Activated T-cell treated with anti-CD3 and anti-CD28 coated beads, Interleukin-2, amount 50 U/mL, for 4 hours (primary cell): ENCODE measurements around the gene PCCA. TPM values are rescaled to one million over a fixed set of nuclear protein-coding genes. Genes with fewer than 3 reads are reported as not detected.

Experiments used
- ATAC-seq, 2 donors: fragments of 200-7000 bp; cut with Tn5 transposase; one replicate each; pipeline ENCODE4 v1.10.0; 2021
- DNase-seq: peaks from one replicate; pipeline ENCODE4 v3.0.0-alpha.2; 2020
- H3K27me3 Mint-ChIP-seq: one replicate; pipeline ENCODE4 v1.8.0; 2021; ENCODE audit warnings: low read depth, mixed read lengths
- H3K36me3 Mint-ChIP-seq: one replicate; pipeline ENCODE4 v1.8.0; 2022; ENCODE audit warnings: mixed read lengths; ENCODE audit not compliant: insufficient read depth
- H3K4me1 Mint-ChIP-seq: one replicate; pipeline ENCODE4 v1.8.0; 2021; ENCODE audit warnings: low read depth, mixed read lengths
- H3K4me3 Mint-ChIP-seq: one replicate; pipeline ENCODE4 v1.8.0; 2021; ENCODE audit warnings: mild to moderate bottlenecking, moderate library complexity, mixed read lengths
- H3K9me3 Mint-ChIP-seq: one replicate; pipeline ENCODE4 v1.8.0; 2021; ENCODE audit warnings: mixed read lengths
- total RNA-seq, 3 donors: library from RNA; stranded (reverse); gene quantifications; one replicate each; pipeline ENCODE4 v1.2.1, GENCODE V29; 2021

The PCCA gene
- total RNA-seq, 3 donors from 2014 or later: 2.7 to 4.8 (median 2.9) TPM

DNA sequence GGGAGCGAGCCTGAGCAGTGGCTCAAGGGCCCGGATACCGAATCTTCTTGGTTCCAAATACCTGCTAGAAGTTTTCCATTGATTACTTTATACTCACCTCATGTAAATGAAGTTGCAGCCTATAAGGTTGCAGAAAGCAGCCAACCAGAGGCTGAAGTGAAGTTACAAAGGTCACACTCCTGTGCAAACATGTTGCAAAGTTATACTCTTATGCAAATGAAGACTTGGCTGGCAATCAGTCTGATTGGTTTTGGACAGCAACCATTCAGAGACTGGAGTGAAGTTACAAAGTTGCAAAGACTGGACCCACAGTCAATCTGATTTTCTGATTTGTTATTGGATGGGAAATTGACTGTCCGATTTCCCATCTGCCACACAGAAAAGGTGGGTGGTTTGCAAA is 347.2 kb downstream of the PCCA start:
- no peak for DNase-seq
- Mint-ChIP-seq H3K36me3 (peaks cover 19% of the 10 kb centered on the region), H3K4me1 (peaks cover 4% of the 10 kb centered on the region), H3K9me3 (peaks cover 5% of the 10 kb centered on the region), H3K27me3 (no peaks in the 10 kb centered on the region), H3K4me3 (no peak overlapping the region)
- ATAC-seq: no peak

DNA sequence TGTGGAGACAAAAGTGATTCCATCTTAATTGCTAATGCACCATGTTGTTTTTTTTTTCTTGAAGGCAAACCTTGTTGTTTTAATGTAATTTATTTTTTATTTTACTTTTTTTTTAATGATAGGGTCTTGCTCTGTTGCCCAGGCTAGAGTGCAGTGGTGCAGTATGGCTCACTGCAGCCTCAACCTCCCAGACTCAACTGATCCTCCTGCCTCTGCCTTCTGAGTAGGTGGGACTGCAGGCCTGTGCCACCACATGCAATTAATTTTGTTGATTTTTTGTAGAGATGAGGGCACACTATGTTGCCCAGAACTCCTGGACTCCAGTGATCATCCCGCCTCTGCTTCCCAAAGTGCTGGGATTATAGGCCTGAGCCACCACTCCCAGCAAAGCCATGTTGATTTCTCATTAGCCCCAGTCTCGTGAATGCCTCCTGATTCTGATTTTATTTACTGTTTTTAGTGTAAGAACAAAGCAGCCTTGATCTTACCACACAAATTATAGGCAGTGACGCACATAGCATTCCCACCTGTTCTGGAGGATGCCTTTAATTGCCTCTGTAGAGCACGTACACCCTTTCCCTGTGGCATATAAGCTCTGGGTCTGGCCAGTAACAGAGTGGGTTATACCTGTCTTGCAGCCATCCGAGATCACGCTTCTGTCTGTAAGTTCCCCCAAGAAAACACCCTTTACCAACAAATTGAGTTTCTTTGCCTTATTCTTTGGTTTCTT is 349.3 kb downstream of the PCCA start:
- peaks cover 4% of the 10 kb centered on the region for H3K4me1 Mint-ChIP-seq
- no peaks in the 10 kb centered on the region for H3K27me3 Mint-ChIP-seq
- DNase-seq (no peak), ATAC-seq (no peak)
- H3K9me3 Mint-ChIP-seq: no peaks in the 10 kb centered on the region
- H3K4me3 Mint-ChIP-seq: no peak overlapping the region
- peaks cover 11% of the 10 kb centered on the region for H3K36me3 Mint-ChIP-seq

DNA sequence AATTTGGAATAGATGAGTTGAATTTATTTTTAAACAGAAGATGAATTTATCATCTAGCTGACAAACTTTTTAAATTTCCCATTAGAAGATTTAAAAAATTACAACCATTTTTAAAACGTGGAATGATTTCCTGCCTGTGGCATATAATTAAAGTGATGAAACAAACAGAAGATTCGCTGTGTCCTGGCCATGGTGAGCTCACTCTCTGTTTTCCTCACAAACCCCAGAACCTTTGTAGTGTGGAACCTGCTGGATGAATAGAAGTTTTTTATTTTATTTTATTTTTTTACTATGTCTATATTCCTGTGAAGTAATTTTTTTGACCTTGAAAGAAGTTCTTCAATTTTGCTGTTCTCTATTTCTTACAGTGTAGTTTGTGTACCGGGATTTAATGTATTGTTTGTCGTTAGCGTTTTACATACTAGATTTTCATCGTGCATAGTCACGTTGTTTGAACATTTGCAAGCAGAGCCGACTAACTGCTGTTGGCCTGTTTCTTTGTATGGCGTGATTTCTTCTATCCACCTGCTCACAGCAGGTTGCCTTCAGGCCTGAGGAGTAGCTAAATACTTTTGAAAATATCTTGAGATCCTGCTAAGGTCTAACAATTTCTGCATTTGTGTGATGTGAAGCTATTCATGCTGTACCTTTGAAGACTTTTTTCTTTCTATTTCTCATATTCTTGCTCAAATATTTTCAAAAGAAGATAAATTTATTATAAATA is 350.5 kb downstream of the PCCA start:
- Mint-ChIP-seq H3K27me3 (no peaks in the 10 kb centered on the region), H3K4me1 (no peaks in the 10 kb centered on the region), H3K9me3 (no peaks in the 10 kb centered on the region), H3K36me3 (peaks cover 12% of the 10 kb centered on the region), H3K4me3 (no peak overlapping the region)
- no peak for ATAC-seq
- DNase-seq: no peak

DNA sequence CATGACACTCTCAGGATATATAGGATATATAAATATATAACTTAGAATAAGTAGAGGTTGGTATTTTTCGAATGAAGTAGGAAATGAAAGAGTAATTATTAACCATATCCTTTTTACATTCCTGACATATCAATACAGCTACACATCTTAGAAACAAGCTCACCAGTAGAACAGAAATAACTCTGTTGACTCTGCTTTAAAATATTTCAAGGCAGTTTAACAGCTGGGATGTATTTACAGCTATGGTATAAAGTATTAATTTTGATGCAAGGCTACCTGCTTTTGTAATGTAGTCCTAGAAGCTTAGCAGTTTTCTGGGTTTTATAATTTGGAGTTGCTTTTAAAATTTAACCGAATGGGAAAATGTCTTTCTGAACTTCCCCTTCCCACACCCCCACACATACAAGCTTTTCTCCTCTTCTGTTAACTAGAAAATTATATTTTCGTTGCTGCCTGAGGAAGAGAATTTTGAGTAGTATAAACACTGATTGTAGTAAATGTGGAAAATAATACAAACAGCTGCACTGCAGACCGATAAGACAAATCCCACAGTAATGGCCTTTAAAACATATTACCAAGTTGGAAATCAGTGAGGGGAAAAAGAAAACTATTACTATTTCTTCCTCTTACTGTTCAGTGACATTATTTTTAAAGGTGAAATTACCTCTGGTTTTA is 352.0 kb downstream of the PCCA start:
- no peaks in the 10 kb centered on the region for H3K4me1 Mint-ChIP-seq
- H3K36me3 Mint-ChIP-seq: peaks cover 9% of the 10 kb centered on the region
- no peak overlapping the region for H3K4me3 Mint-ChIP-seq
- H3K27me3 Mint-ChIP-seq: no peaks in the 10 kb centered on the region
- H3K9me3 Mint-ChIP-seq: no peaks in the 10 kb centered on the region
- ATAC-seq: no peak
- no peak for DNase-seq

DNA sequence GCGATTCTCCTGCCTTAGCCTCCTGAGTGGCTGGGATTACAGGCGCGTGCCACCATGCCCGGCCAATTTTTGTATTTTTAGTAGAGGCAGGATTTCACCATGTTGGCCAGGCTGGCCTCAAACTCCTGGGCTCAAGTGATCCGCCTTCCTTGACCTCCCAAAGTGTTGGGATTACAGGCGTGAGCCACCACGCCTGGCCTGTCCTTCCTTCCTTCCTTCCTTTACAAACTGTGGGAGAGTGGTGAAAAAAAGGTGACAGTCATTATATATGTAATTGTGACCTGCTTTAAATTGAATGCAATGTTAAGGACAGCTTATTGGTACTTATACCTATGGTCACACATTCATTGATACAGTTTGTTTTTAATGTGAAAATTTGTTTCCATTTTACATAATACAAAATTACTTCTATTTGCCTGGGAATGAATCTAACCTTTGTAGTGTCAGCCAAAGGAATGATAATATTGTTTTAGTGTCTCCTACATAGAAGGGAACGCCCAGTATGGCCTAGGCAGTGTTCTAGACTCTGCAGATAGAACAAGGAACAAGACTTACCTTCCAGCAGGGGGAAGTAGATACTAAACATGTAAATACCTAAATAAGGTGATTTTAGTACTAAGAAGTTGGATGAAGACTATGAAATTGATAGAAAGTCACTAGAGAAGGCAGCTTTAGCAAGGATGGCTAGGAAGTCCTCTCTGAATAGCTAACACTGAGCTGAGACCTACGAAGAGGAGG is 353.4 kb downstream of the PCCA start:
- Mint-ChIP-seq H3K36me3 (peaks cover 9% of the 10 kb centered on the region), H3K27me3 (no peaks in the 10 kb centered on the region), H3K4me3 (no peak overlapping the region), H3K9me3 (no peaks in the 10 kb centered on the region), H3K4me1 (no peaks in the 10 kb centered on the region)
- no peak for DNase-seq
- ATAC-seq: no peak

DNA sequence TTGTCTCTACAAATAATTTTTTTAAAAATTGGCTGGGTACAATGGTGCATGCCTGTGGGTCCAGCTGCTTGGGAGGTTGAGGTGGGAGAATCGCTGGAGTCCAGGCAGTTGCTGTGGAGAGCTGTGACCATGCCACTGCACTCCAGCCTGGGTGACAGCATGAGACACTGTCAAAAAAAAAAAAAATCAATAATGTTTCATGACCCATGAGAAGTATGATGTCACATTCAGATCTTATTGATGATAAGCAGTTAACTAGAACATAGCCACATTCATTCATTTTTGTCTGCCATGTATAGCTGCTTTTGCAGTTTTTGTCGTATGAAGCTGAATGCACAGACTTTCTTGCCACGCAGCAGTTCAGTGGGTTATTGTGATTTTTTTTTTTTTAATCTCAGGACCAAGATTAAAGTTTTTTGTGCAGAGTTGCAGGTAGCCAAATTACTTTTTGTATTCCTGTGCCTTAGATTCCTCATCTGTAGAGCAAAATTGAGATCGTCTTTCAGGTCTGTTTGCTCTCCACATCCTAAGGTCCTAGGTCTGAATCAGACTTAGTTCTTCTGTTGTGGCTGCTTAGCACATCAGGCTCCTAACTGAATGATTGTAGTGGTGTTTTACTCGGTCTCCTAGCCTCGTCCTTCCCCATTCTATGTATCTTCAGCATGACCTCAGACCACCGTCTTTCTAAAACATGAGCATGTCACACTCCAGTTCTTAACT is 354.5 kb downstream of the PCCA start:
- no peak for ATAC-seq
- Mint-ChIP-seq H3K9me3 (no peaks in the 10 kb centered on the region), H3K4me1 (no peaks in the 10 kb centered on the region), H3K36me3 (peaks cover 5% of the 10 kb centered on the region), H3K4me3 (no peak overlapping the region), H3K27me3 (no peaks in the 10 kb centered on the region)
- DNase-seq: no peak

DNA sequence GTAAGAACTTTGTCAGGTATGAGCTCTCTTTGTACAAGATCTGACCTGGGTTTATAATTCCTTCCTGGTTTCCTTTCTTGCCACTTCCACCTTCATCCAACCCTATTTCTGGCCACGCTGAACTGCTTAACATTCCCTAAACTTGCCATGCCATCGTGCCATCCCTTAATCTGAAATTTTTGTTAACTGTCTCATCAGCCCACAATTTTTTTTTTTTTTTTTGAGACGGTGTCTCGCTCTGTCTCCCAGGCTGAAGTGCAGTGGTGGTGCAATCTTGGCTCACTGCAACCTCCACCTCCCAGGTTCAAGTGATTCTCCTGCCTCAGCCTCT is 355.1 kb downstream of the PCCA start:
- Mint-ChIP-seq H3K4me1 (no peaks in the 10 kb centered on the region), H3K27me3 (no peaks in the 10 kb centered on the region), H3K4me3 (no peak overlapping the region), H3K9me3 (peaks cover 3% of the 10 kb centered on the region), H3K36me3 (peaks cover 9% of the 10 kb centered on the region)
- ATAC-seq (no peak), DNase-seq (no peak)

DNA sequence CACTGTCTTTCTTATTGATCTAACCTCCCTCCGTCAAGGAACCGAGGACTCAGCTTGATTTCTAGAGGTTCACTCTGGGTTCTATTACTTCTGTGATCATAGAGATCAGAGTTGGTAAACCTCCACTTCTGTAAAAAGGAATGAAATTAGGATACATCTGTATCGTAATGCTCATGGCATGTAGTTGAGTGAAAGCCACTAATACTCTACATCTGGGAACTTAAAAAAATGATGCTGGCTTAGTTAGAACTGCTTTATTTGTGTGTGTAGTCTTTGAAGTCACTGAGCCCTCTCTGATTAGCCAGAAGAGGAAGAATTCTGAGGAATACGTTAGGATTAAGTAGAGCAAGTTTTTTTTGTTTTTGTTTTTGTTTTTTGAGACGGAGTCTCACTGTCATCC is 358.9 kb downstream of the PCCA start:
- H3K36me3 Mint-ChIP-seq: peaks cover 10% of the 10 kb centered on the region
- DNase-seq (no peak), ATAC-seq (no peak)
- peaks cover 4% of the 10 kb centered on the region for H3K9me3 Mint-ChIP-seq
- no peaks in the 10 kb centered on the region for H3K4me1 Mint-ChIP-seq
- no peaks in the 10 kb centered on the region for H3K27me3 Mint-ChIP-seq
- H3K4me3 Mint-ChIP-seq: no peak overlapping the region

DNA sequence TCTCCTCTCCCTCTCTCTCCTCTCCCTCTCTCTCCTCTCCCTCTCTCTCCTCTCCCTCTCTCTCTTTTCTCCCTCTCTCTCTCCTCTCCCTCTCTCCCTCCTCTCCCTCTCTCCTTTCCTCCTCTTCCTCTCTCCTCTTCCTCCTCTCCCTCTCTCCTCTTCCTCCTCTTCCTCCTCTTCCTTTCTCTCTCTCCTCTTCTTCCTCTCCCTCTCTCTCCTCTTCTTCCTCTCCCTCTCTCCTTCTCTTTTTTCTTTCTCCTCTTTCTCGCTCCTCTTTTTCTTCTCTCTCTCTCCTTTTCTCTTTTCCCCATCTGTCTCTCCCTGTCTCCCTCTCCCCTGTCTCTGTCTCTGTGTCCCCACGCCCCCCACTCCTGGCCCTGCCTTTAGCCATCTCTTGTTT is 363.0 kb downstream of the PCCA start:
- Mint-ChIP-seq H3K27me3 (no peaks in the 10 kb centered on the region), H3K4me1 (peaks cover 4% of the 10 kb centered on the region), H3K9me3 (peaks cover 4% of the 10 kb centered on the region), H3K36me3 (peaks cover 5% of the 10 kb centered on the region), H3K4me3 (no peak overlapping the region)
- DNase-seq (no peak), ATAC-seq (no peak)

DNA sequence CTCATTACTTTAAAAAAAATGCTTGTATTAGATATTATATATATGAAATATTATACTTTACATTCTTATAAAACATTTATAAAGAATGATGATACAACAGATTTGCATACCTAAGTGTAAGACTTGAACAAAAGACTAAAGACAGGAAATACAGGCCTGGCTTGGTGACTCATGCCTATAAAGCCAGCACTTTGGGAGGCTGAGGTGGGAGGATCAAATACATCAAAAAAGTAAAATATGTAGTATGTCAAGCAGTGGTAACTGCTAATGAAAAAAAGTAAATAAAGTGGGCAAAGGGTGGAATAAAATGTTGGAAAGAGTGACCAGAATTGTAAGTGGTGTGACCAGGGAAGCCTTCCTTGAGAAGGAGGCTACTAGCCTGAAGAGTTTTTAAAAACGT is 366.0 kb downstream of the PCCA start:
- ATAC-seq: no peak
- DNase-seq: no peak

DNA sequence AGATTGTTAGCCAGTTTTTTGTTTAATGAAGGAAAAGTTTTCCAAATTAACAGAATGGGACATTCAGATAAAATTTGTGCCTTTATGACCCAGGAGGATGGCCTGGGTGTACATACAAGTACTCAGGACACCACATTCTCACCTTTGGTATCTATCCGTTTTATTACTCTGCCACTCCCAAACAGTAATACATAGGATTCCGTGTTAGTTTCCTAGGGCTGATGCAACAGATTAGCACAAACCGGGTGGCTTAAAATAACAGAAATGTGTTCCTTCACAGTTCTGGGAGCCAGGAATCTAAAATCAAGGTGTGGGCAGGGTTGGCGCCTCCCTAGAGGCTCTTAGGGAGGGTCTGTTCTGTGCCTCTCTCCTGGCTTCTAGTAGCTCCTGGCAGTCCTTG is 369.8 kb downstream of the PCCA start:
- DNase-seq (no peak), ATAC-seq (no peak)
- no peak overlapping the region for H3K4me3 Mint-ChIP-seq
- no peaks in the 10 kb centered on the region for H3K9me3 Mint-ChIP-seq
- H3K27me3 Mint-ChIP-seq: no peaks in the 10 kb centered on the region
- peaks cover 4% of the 10 kb centered on the region for H3K4me1 Mint-ChIP-seq
- no peaks in the 10 kb centered on the region for H3K36me3 Mint-ChIP-seq

More for the DNA sequence above, 366.0 kb downstream of the PCCA start:
- H3K27me3 Mint-ChIP-seq: no peaks in the 10 kb centered on the region
- peaks cover 4% of the 10 kb centered on the region for H3K4me1 Mint-ChIP-seq
- H3K9me3 Mint-ChIP-seq: no peaks in the 10 kb centered on the region
- H3K36me3 Mint-ChIP-seq: no peaks in the 10 kb centered on the region
- no peak overlapping the region for H3K4me3 Mint-ChIP-seq

DNA sequence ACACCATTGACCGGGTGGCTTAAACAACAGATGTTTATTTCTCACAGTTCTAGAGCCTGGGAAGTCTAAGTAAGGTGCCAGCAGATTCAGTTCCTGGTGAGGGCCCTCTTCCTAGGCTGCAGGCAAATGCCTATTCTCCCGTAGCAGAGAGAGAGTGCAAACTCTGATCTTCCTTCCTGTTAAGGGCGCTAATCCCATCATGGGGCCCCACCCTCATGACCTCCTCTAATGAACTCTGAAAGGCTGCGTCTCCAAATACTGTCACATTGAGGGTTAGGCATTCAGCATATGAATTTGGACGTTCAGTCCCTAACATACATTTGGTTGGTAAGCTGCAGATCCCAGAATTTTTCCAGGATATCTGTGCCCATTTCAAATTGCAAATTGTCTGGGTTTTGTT is 370.9 kb downstream of the PCCA start:
- Mint-ChIP-seq H3K4me1 (peaks cover 4% of the 10 kb centered on the region), H3K9me3 (no peaks in the 10 kb centered on the region), H3K36me3 (no peaks in the 10 kb centered on the region), H3K4me3 (no peak overlapping the region), H3K27me3 (no peaks in the 10 kb centered on the region)
- ATAC-seq (no peak), DNase-seq (no peak)

DNA sequence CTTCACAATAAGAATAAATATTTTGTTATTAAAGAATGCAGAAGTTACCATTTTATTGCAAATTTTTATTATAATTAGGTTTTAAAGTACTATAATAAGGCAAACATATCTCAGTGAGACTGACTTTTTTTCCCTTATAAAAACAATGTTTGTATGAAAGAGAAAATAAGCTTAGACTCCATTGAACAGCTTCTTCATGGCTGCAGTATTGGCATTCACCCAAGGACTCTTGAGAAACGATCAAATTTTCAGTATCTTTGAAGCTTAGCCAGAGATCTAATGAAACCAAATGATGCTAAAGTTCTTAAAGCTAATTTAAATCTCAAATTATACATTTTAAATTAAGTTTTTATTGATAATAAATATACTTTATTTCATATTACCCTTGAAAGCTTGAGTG is 371.4 kb downstream of the PCCA start:
- H3K4me1 Mint-ChIP-seq: peaks cover under 1% of the 10 kb centered on the region
- H3K27me3 Mint-ChIP-seq: no peaks in the 10 kb centered on the region
- no peak for DNase-seq
- no peaks in the 10 kb centered on the region for H3K9me3 Mint-ChIP-seq
- no peak overlapping the region for H3K4me3 Mint-ChIP-seq
- no peak for ATAC-seq
- H3K36me3 Mint-ChIP-seq: no peaks in the 10 kb centered on the region

DNA sequence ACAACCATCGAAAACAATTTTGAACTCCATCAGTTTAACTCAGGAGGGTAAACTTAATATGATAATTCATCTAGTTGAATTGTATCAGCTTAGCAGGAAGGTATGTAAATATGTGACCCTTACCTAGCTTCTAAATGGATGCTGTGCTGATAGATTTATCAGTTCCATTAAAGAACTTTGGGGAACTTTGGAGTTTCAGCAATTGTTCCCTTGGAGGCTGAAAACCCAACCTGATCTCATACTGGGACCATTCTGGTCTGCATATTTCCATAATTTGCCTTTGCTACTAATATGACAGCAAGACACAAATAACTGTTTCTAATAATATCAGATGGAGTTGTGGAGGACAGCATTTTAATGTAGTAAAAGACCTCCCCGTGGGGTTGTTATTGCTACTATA is 371.9 kb downstream of the PCCA start:
- Mint-ChIP-seq H3K4me1 (no peaks in the 10 kb centered on the region), H3K9me3 (no peaks in the 10 kb centered on the region), H3K4me3 (no peak overlapping the region), H3K27me3 (no peaks in the 10 kb centered on the region), H3K36me3 (no peaks in the 10 kb centered on the region)
- ATAC-seq (no peak), DNase-seq (no peak)
